A549 treated with DMSO at 1 μM for 4 hours (cell line): ENCODE measurements around the gene EOLA1. TPM values are rescaled to one million over a fixed set of nuclear protein-coding genes. Genes with fewer than 3 reads are reported as not detected.

Experiments used
- total RNA-seq: library from RNA; stranded (reverse); fragments of 200-300 nt; extraction: Qiagen RNA extraction; gene quantifications from 5 replicates; pipeline ENCODE4 v1.2.3, GENCODE V29; 2022; ENCODE audit warnings: low read depth

The EOLA1 gene
- total RNA-seq, result 21.3 to 22.9 TPM (median 22.2 TPM) in 5 replicates

DNA sequence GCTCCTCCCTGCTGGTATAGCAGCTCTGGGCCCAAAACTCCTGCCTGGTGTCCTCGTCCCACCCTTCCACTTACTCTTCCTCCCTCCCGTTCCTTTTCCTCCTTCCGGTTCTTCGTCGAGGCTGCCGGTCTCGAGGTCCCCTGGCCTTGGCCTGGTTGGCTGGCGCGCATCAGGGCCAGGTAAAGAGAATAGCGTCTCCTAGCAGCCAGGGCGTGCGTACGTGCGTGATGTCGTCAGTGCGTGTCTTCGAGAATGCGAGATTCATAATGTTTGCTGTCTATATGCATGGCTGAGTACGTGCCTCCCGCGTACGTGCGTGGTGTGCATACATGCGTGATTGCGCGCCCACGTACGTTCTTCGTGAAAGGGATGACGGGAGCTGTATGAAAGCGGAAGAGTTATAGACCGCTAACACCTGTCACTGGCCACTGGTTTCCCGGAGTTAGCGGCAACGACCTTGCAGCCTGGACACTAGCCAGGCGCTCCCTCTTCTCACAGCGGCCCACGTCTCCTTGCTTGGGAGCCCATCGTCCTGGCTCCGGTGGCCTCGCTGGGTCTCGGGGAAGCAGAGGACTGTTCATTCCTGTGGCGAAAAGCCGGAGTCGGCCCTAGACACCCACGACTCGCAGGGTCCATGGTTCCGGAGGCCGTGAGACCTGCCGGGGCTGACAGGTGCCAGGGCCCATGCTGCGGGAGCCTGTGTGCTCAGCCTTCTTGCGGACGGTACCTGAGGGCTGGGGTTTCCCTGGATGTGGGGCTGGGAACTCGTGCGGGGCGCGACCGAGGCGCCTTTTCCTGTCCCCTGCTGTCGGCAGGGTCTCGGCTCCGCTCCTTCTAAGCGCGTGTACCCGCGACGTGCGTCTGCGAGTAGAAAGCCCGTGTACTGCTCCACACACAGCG lies at the start of gene EOLA1:
TSS of gene EOLA1 (plus strand) at position 392 of the 900 bp plus-strand sequence. CDS start 4,619 bp downstream, outside the sequence.

GRCh38 chrX:149504915-149505651 lies 35.7 kb upstream of the EOLA1 start, which contains the start of gene IDS:
Gene IDS (minus strand): TSS chrX:149505306. CDS start chrX:149505137, 169 bp downstream.

DNA sequence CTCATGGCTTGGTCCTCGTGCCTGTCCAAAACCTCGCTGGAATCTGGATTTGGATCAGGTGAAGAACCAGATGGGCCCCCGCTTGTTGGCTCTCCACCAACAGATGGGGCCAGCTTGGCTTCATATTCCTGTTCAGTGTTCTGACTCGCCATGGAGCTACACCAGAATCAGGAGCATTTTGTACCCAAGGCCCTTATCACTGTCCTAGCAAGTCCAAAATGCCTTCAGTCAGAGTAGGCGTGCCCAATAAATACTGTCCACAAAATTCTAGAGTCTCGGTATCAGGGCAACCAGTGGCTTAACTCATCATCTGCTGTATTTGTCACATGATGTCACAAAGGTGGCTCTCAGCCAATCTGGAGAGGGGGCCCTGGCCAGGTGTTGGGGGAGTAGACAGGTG lies 8.9 kb downstream of the EOLA1 start, which contains the start of gene HSFX3:
TSS of gene HSFX3 (minus strand) at position 224 of the 400 bp plus-strand sequence. CDS start at position 152, 72 bp downstream.

GRCh38 chrX:149587359-149587758 lies 46.5 kb downstream of the EOLA1 start, which contains the start of gene MAGEA9B:
Gene MAGEA9B (minus strand): TSS chrX:149587459. CDS start chrX:149583179, 4,280 bp downstream.

DNA sequence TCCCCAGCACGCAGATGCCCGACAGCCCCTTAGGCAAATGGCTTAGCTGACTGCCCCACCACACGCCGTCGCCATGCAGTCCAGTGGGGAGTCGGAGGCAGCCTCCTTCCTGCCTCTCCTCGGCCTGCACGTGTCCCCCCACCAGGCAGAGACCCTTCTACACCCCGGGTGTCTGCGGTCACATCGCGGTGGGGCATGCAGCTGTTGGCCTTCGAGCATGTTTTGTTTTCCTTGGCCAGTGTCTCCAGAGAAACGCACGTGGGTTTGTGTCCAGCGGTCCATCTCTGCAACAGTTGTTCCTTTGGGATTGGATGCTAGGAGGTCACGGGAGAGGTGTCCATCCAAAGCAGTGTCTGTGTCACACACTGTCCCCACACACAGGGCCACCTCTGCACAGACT lies 54.4 kb downstream of the EOLA1 start, which contains the start of gene HSFX2:
TSS of gene HSFX2 (minus strand) at position 101 of the 400 bp plus-strand sequence. CDS start 614 bp downstream, outside the sequence.

Other genes starting within 250 kb of the EOLA1 start
- gene IDS, start 35.7 kb upstream of the EOLA1 start, total RNA-seq, result 106 to 121 TPM (median 116 TPM) in 5 replicates
- gene HSFX3, start 8.9 kb downstream of the EOLA1 start, total RNA-seq, result not detected in 5 replicates
- gene MAGEA9B, start 46.4 kb downstream of the EOLA1 start, total RNA-seq, result 0.07 TPM in 1 of 5 replicates, not detected in the others
- gene HSFX2, start 54.3 kb downstream of the EOLA1 start, total RNA-seq, result 0.13 TPM in 1 of 5 replicates, not detected in the others
- gene TMEM185A, start 90.8 kb downstream of the EOLA1 start, total RNA-seq, result 25.2 to 31.0 TPM (median 27.6 TPM) in 5 replicates
- not detected in 5 replicates for gene MAGEA11, start 171.0 kb downstream of the EOLA1 start, total RNA-seq
- 0.28 to 0.48 TPM (median 0.32 TPM) in 4 of 5 replicates, not detected in the other for gene HSFX1, start 233.1 kb downstream of the EOLA1 start, total RNA-seq
- gene MAGEA9, start 240.9 kb downstream of the EOLA1 start, total RNA-seq, result not detected in 5 replicates